Mesenteric fat pad (tissue), 1 donor: ENCODE data around the gene STMN1. TPM values are rescaled to one million over a fixed set of nuclear protein-coding genes. Genes with fewer than 3 reads are reported as not detected.
A peak's percentile ranks its signal among the peaks of the same experiment; 100 is the strongest.

Experiments used
- DNase-seq: peaks from one replicate; pipeline ENCODE4 v3.0.0-alpha.2; 2020; ENCODE audit warnings: low spot score
- total RNA-seq: library from RNA; stranded (reverse); fragmentation: NEBNext Ultra II Directional; extraction: Animal tissue kit (Norgen Biotek cat#: 25700); gene quantifications from one replicate; pipeline ENCODE4 v1.2.1, GENCODE V29; 2021
- donor health status: DM: yes; HTN: yes; CAD: no.

The STMN1 gene
- total RNA-seq, 1 donor from 2014 or later: 39.3 TPM

GRCh38 chr1:25895365-25895990 lies 10.7 kb downstream of the STMN1 start:
- peak; percentile 96 for DNase-seq

- DNase-seq: no peak
Observed at GRCh38 chr1:25893116-25893515, 13.1 kb downstream of the STMN1 start.

- no peak for DNase-seq
Observed at GRCh38 chr1:25891606-25892005, 14.6 kb downstream of the STMN1 start.

GRCh38 chr1:25890239-25891034 lies 15.8 kb downstream of the STMN1 start:
- DNase-seq: no peak

- no peak for DNase-seq
Observed at GRCh38 chr1:25889470-25889869, 16.7 kb downstream of the STMN1 start.

- no peak for DNase-seq
Observed at GRCh38 chr1:25888426-25888987, 17.7 kb downstream of the STMN1 start.

GRCh38 chr1:25885602-25886001 lies 20.6 kb downstream of the STMN1 start:
- DNase-seq: no peak

GRCh38 chr1:25881266-25881665 lies 25.0 kb downstream of the STMN1 start:
- DNase-seq: no peak

GRCh38 chr1:25880518-25880917 lies 25.7 kb downstream of the STMN1 start:
- no peak for DNase-seq

GRCh38 chr1:25879675-25880074 lies 26.5 kb downstream of the STMN1 start:
- no peak for DNase-seq

GRCh38 chr1:25878690-25879089 lies 27.5 kb downstream of the STMN1 start:
- DNase-seq: no peak

GRCh38 chr1:25877155-25877554 lies 29.1 kb downstream of the STMN1 start:
- no peak for DNase-seq

GRCh38 chr1:25876693-25877077 lies 29.5 kb downstream of the STMN1 start:
- DNase-seq: no peak

- no peak for DNase-seq
Observed at GRCh38 chr1:25875856-25876692, 30.1 kb downstream of the STMN1 start.

- peak; percentile 93 for DNase-seq
Observed at GRCh38 chr1:25875154-25875855, 30.9 kb downstream of the STMN1 start, which contains the start of gene PAQR7. Gene PAQR7, minus strand, starts transcription at chr1:25875708. Its CDS starts 11,869 bp downstream, at chr1:25863839.

GRCh38 chr1:25874635-25875153 lies 31.5 kb downstream of the STMN1 start:
- DNase-seq: no peak

GRCh38 chr1:25874209-25874608 lies 32.0 kb downstream of the STMN1 start:
- DNase-seq: no peak

GRCh38 chr1:25873120-25873519 lies 33.1 kb downstream of the STMN1 start:
- no peak for DNase-seq

- DNase-seq: no peak
Observed at GRCh38 chr1:25872713-25873112, 33.5 kb downstream of the STMN1 start.

GRCh38 chr1:25871704-25872494 lies 34.3 kb downstream of the STMN1 start:
- DNase-seq: peak; percentile 41
